HG02852 (cell line): ENCODE data around the gene TMEM170A.
A peak's percentile ranks its signal among the peaks of the same experiment; 100 is the strongest.
"Not testable (repeated sequence)": the region's sequence is repeated elsewhere in the genome, so short reads cannot be mapped to it uniquely, and the experiment has no call there.

Experiments used
- ATAC-seq: cut with Tn5 transposase; IDR thresholded peaks from one replicate; pipeline ENCODE4 v1.9.1; 2021; ENCODE audit warnings: mild to moderate bottlenecking, moderate library complexity; ENCODE audit not compliant: unreplicated experiment

TMEM170A gene, protein sequence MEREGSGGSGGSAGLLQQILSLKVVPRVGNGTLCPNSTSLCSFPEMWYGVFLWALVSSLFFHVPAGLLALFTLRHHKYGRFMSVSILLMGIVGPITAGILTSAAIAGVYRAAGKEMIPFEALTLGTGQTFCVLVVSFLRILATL

DNA sequence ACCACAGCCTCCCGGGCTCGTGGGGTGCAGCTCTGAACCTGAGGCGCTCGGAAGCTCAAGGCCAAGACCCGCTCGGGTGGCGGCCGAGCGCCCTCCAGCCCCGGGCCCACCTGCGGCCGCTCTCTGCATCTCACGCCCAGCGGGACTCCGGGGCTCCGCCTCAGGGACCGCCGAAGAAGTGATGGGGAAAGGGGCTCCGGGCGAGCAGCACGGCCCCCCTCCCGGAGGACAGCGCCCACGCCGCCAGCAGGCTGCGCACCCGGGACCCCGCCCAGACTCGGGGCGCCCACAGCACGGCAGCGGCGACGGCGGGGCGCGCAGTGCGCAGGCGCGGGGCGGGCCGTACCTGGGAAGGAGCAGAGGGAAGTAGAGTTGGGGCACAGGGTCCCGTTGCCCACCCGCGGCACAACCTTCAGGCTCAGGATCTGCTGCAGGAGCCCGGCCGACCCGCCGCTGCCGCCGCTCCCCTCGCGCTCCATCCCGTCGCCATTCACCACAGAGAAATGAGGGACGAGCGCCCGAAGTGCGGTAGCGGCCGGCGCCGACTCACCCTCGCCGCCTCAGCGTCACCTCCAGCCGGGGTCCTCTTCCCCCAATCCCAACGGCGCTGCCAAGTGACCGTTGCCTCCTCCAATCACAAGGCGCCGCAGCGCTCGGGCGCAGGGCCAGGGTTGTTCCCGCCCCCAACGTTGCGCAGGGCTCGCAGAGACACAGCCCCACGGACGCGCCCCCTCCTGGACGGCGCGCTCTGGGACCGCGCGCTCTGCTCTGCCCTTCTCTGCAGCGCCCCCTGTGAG lies at the start of gene TMEM170A:
Gene TMEM170A (minus strand): TSS at position 568 of the 797 bp plus-strand sequence. CDS start 89 bp downstream, at position 479.
- peak; percentile 91 for ATAC-seq

DNA sequence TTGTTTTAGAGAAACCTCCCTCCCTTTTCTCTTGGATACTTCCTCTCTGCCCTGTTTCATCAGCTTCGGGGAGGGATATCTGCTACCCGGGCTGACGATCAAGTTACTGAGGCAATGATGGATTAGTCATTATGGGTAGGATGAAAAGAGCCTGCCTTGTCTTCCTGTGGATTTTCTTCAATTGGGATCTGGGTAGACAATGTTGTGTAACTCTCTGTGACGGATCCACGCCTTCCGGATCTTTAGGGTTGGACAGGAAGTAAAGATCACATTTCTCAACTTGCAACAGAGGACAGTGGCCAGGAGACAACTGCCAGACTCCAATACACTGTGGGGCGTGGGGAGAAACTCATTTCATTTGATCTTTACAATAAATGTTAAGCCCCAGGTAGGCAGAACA lies 42.1 kb upstream of the TMEM170A start:
- no peak for ATAC-seq

DNA sequence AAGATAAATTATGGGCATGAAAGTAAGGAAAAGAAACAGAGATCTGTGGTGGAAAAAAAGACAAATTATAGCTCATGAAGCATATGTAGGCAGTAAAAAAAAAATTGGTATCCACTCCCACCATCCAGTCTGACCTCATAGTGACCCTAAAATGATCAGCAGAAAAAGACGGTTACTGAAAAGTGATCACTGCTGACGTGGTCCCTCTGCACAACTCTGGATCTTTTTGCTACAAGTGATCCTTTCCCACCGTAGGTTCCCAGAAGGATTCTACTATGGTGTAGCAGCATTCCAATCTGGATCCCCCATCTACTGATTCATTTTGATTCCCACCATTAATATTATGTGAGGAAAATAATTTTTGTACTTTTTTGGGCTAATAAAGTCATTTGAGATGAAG lies 41.6 kb upstream of the TMEM170A start:
- no peak for ATAC-seq

DNA sequence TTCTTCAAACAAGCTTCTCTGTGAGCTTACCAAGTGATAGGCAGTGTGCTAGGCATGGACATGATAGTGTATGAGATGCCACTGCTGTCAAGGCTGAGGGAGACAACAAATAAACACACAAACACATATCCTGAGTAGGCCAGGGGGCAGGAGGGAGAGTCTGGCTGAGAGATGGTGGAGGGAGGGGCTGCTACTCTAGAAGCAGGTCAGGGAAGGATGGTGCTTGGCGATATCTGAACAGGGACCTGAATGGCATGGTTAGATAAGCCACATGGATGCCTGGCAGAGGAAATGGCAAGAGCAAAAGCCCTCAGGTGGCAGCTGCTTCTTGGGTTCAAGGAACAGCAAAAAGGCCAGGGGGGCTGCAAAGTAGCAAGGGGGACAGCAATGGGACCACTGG lies 39.3 kb upstream of the TMEM170A start:
- no peak for ATAC-seq

DNA sequence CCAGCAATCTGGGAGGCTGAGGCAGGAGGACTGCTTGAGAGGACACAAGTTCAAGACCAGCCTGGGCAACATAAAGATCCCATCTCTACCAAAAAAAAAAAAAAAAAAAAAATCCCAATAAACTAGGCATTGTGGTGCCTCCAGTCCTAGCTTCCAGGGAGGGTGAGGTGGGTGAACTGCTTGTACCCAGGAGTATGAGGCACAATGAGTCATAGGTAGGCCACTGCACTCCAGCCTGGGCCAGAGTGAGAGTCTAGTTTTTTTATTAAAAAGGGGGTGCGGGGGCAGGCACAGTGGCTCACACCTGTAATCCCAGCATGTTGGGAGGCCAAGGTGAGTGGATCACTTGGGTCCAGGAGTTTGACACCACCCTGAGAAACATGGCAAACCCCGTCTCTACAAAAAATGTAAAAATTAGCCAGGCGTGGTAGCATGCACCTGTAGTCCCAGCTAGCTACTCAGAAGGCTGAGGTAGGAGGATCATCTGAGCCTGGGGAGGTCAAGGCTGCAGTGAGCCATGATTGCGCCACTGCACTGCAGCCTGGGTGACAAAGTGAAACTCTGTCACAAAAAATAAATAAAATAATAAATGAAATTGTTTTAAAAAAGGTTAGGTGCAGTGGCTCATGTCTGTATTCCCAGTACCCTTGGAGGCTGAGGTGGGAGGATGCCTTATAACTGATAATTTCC lies 38.6 kb upstream of the TMEM170A start:
- ATAC-seq, result no peak

DNA sequence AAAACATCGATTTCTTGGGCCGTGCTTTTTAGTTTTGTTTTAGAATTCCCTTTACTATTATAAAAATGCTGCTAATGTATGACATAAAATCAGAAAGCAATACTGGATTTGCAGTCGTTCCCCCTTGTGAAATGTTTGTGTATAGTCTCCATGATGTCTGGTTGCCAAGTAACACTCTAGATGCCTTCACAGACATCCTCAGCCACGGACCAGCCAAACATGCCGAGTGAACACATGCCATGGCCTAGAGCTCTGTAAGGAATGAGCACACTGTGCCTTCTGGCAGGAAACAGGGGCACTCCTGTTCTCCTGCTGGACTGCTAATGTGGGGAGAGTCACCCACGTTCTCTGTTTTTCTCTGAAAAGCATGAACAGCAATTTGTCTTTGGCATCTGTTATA lies 37.3 kb upstream of the TMEM170A start:
- ATAC-seq, result not testable (repeated sequence)

DNA sequence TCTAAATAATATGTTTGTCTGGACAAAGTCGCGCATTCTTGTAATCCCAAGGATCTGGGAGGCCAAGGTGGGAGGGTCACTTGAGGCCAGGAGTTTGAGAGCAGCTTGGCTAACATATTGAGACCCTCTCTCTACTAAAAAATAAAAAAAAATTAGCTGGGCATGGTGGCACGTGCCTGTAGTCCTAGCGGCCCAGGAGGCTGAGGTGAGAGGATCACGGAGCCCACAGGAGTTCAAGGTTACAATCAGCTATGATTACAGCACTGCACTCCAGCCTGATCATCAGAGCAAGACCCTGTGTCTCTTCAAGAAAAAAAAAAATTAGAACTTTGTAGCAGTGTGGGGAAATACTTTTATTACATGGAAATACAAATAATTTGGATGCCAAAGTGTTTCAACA lies 36.9 kb upstream of the TMEM170A start:
- ATAC-seq, result no peak

DNA sequence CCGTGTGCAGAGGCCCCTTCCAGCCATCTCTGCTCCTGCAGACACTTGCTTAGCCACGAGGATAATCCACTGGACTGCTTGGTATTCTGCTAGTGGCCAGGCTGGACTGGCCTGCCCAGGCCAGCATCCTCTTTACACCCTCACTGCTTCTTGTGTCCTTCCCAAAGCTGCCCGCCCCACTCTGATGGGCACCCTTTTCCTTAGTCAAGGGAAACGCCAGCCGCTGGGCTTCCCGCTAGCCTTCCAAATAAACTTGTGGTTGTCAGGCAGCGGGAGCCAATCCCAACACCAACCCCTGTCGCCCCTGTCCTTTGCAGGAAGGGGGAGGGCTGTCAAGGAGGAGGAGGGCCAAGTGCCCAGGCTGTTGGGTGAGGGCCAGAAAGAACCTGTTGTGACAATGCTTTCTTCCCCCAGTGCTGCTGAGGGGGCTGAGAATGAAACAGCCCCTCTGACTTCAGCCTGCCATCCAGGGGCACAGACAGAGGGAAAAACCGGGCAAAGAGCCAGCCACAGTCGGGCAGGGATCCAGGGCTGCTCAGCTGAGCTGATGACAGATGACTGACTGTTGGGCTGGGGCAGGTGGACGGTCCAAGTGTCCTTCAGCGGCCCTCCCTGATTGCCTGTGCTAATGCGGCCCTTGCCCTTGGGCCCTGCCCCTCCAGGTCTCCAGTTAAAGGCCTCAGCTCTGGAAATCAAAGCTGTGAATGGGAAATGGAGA lies 34.3 kb upstream of the TMEM170A start:
- ATAC-seq, result not testable (repeated sequence)

DNA sequence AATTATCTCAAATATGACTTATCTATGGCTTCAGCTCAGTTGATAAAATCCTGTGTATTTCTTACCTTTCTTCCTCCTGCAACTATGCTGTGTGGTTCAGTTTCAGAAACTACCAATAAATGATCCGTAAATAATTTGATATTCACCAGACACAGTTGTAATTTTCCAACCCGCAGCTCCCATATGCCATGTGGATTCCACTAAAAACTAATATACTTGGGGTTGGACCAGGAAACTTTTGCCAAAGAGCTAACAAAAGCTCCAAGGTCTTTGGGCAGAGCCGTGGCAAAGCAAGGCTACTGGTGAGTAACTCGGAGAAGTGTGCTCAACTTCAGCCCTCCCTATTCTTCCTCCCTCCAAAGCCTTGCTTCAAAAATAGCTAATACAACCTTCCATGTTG lies 33.1 kb upstream of the TMEM170A start:
- ATAC-seq, result no peak

DNA sequence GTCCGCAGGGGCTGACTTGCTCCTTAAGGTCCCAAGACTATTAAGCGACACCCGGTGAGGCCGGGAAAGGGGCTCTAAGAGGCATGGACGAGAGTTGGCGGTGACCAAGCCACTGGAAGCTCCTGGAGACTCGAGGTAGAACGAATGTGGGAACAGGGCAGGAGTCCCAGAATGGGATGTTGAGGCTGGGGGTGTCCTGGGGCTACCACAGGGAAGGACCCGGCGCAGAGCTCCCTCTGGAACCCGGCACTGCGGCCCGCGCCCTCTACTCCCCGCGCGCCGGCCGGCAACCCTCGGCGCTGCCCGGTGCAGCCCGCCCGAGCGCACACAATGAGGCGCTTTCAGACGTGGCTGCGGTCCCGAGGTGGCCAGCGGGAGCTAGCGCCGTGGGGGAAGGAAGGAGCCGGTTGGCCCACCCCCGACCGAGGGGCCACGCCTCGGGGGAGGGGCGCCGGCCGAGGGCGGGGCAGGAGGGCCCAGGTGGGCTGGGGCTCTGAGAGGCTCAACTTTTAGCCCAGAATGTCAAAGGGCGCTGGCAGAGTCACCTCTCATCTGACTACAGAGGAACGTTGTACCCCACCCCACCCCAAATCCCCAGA lies 30.7 kb upstream of the TMEM170A start, which contains the start of gene CHST6:
Gene CHST6 (minus strand): TSS at position 366 of the 599 bp plus-strand sequence. CDS start 15,613 bp downstream, outside the sequence.
- ATAC-seq, result peak; percentile 72

DNA sequence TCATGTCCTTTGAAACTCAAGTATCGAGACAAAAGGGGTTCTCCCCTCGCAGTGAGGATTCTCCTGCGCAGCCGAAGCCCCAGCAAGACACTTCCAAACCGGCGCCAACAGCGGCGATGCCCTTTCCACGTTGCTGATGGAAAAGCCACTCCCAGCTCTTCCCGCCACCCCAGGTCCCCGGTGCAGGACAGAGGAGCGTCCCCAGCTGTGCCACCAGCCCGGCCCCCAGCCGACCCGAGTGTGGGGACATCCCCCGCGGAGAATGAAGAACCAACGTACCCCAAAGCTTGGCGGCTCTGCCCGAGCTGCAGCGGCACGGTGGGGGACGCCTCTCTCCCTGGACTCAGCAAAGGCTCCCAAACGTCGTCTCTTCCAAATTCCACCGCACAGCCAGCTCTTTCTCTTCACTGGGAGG lies 30.2 kb upstream of the TMEM170A start:
- ATAC-seq, result no peak

DNA sequence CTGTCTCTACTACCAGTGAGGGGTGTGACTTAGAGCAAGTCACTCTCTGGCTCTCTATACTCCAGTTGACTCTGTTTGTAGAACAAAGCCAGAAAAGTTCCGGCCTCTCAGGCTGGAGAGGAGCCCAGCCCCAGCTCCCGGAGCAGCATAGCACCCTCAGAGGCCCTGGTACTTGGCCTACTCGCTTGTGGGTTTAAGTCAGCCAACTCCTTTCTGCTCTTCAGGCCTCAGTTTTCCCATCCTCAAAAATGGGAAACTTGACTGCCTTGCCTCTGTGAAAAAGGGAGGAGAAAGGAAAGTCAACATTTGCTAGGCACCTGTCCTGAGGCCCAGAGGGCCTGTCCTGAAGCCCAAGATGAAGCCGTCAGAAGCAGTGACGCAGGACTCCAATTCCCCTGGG lies 29.7 kb upstream of the TMEM170A start:
- no peak for ATAC-seq

DNA sequence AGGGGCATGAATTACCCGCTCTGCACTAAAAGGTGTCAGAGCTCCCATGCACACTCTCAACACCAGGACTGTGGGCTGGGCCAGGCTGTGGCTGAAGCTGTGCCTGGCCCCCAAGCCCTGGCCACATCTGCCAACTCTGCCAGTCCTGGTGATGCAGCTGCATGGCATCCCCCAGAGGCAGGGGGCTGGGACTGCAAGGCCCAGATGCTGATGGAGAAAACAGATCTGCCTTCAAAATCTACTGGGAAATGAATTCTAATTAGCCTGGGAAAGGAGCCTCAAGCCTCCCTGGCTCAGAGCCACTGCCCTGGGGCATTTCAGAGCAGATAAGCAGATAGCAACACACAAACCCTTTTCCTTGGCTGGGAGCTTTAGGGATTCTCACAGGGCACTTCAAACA lies 27.4 kb upstream of the TMEM170A start:
- ATAC-seq, result no peak

DNA sequence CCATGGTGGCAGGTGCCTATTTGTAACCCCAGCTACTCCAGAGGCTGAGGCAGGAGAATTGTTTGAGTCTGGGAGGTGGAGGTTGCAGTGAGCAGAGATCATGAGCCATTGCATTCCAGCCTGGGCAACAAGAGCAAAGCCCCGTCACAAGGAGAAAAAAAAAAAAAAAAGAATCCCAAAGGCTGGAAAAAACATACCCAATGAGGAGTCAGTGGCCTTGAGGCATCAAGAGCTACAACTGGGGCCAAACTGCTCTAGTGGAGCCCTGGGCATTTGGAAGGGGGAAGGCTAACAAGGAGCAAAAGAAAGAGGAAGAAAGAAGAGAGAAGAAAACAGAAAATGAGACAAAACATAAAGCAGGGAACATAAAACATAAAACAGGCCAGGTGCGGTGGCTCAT lies 23.8 kb upstream of the TMEM170A start:
- ATAC-seq, result no peak

DNA sequence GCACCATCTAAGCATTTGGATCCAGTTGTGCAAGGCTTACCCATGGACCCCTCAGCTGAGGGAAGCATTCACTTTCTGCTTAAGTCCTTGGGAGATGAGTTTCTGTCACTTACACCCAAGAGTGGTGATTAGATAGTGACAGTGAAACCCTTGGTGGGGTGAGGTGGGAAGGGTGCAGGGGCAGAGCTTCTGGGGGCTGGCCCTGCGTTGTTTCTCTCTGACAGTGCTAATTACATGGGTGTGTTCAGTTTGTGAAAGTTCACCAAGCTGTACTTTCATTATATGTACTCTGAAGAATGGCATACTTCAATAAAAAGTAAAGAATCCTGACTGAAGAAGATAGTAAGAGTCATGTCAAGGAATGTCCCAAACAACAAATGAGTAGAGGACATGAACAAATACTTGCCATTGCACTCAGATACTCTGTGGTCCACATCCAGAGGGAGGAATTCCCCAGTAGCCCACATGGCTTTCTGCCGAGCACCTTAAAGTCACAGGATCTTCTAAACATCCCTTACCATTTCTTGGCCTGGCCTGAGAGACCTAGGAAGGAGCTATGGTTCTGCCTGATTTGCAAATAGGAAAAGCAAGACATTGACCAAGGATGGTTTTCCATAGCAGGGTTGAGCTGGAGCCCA lies 22.3 kb upstream of the TMEM170A start:
- peak; percentile 63 for ATAC-seq

DNA sequence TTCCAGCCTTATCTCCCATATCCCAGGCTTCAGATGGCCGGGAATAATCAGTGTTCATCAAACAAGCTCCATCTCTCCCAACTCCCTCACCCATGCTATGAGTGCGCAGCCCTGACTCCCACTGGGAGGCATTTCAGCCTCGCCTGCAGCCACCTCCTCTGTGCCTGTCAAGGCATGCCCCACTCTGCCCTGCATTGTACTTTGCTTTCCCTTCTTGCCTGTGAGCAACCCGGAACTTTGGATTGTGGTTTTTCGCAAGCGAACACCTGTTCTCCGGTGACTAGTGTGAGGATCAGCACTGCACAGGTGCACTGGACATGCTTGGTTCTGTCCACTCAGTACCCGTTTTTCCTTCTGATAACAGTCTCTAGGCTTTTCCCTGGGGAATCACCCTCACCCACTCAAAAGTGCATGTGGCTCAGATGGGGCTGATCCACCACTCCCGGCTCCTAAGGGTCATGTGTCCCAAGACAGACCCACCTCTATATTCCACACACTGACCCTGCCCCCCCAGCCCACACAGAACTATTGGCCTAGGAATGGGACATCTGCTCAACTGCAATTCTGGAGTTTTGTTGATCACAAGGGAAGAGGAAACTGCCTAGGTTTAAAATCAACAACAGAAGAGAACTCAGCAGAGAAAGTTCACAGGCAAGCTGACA lies 21.7 kb upstream of the TMEM170A start:
- ATAC-seq, result no peak

DNA sequence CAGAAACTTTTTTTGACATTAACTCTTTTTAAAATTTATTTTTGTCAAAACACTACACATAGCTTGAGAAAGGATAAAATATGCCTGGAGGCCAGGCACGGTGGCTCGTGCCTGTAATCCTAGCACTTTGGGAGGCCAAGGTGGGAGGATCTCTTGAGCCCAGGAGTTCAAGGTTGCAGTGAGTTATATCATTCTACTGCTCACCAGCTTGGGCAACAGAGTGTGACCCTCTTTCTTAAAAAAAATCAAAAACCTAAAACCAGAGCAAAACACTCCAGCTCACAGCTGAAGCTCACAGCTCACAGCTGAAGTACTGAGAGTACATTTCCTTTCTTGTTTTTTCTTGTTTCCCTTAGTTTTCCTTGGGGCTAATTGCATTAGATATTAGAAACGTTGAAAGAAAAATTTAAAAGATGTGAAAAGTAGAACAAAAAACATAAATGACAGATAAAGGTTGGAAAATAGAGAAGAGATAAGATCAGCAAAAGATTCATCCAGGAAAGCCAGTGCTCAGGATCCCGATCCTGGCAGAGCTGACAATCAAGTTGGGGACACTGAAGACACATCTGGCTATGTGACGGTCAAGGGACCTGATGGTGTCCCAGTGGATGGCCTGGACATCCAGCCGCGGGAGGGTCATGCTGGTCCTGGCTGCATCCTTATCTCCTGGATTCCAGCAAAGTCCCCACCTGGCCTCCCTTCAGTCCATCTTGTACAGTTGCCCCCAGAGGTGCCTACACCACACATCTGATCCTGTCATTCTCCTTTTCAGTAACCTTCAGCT lies 20.9 kb upstream of the TMEM170A start:
- peak; percentile 40 for ATAC-seq

DNA sequence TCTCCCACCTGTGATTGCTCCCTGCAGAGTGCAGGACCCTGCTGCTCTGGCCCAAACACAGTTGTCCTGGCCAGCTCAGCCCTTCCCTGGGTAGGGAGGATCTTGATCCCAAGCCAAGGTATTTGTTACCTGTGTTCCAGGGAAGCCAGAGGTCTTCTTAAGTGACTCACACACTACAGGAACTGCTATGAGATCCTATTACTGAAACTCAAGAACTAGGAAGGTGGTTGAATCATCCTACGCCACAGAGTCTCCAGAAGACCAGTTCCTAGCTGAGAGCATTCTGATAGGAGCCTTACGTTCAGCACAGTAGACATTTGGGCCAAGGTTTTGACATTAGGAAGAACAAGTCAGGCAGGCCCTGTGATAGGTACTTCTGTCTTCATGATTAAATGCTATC lies 18.7 kb upstream of the TMEM170A start:
- ATAC-seq, result no peak
